IPS-NIHi7 (cell line): Measurements from ENCODE around the gene LRRC42.
"Not testable (repeated sequence)": the region's sequence is repeated elsewhere in the genome, so short reads cannot be mapped to it uniquely, and the experiment has no call there.

Experiments used
- DNase-seq: peaks from one replicate; pipeline ENCODE4 v3.0.0; 2012; ENCODE audit warnings: mixed read lengths; ENCODE audit errors: extremely low spot score

The LRRC42 gene

DNA sequence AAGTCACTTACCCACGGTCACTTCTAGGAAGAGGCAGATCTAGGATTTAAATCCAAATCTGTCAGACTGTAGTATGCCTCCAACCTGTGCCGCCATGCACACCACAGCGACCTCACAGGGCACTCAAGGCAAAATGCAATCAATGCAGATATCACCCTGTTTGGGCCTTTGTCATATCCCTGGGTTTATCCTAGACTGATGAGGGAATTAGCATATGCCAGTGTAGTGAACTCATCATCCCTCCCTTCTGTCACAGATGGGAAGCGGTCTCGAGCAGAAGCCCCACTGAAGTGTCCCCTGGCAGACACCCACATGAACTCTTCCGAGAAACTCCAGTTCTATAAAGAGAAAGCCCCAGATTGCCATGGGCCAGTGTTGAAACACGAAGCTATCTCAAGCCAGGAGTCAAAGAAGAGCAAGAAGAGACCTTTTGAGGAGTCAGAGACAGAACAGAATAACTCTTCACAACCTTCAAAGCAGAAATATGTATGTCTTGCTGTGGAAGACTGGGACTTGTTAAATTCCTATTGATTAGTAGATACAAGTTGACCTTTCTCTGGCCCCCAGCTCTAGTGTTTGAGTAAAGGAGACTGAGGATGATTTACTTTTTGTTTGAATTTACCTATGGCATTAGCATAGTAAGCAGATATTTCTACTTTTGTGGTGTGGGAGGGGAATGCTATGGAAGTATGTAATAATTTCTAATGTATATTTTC is 21.4 kb downstream of the LRRC42 start:
- no peak for DNase-seq

DNA sequence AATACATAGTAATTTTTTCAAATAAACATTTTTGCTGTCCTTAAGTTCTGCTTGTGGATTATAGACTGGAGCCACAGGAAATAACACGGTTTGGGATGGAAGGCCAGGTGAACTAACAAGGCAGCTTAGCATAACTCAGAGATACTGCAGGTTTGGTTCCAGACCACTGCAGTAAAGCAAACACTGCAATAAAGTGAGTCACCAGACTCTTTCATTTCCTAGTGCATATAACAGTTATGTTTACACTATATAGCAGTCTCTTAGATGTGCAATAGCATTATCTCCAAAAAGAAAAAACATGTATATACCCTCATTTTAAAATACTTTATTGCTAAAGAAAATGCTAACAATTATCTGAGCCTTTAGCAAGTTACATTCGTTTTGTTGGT is 22.0 kb downstream of the LRRC42 start:
- no peak for DNase-seq

DNA sequence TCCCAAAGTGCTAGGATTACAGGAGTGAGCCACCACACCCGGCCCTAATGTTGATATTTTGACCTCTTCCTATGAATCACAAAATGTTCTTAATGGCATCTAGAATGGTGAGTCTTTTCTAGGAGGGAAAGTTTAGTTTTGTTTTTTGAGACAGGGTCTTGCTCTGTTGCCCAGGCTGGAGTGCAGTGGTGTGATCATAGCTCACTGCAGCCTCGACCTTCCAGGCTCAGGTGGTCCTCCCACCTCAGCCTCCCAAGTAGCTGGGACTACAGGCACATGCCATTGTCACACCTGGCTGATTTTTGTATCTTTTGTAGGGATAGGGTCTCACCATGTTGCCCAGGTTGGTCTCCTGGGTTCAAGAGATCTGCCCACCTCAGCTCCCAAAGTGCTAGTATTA is 23.2 kb downstream of the LRRC42 start:
- not testable (repeated sequence) for DNase-seq

DNA sequence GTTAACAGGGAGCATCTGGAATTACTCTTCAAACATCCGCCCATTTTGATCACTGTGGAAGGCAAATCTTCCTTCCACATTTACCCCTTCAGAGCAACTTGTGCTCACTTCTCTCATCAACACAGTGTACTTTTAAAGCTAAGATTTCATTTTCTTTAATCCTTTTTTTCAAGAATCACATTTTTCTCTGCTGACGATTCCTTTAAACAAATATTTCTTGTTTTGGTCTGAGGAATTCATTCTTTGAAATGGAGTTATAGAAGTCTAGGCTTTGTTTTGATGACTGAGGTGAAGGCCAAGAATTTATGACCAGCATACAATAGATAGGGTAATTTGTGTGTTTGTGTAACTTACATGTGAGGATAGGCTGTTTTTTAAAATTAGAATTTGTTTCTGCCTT is 25.6 kb downstream of the LRRC42 start:
- DNase-seq = no peak

DNA sequence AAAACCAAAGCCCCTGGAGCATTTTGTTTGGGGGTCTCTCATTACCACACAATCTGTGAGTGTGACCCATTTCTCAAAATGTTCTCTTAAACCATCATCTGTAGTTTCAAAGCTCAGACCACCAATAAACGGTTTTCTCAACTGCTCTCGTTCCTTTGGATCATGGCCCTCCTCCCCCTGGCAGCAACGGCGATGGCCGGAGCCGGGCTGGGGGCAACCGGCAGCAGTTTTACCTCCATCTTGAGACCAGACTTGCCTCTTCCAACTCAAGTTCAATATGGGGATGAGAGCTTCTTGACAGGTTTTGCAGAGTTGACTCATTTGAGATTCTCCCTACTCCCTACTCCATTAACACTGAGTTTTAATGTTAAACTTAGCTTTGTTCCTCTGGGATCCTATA is 29.7 kb downstream of the LRRC42 start:
- DNase-seq = no peak

DNA sequence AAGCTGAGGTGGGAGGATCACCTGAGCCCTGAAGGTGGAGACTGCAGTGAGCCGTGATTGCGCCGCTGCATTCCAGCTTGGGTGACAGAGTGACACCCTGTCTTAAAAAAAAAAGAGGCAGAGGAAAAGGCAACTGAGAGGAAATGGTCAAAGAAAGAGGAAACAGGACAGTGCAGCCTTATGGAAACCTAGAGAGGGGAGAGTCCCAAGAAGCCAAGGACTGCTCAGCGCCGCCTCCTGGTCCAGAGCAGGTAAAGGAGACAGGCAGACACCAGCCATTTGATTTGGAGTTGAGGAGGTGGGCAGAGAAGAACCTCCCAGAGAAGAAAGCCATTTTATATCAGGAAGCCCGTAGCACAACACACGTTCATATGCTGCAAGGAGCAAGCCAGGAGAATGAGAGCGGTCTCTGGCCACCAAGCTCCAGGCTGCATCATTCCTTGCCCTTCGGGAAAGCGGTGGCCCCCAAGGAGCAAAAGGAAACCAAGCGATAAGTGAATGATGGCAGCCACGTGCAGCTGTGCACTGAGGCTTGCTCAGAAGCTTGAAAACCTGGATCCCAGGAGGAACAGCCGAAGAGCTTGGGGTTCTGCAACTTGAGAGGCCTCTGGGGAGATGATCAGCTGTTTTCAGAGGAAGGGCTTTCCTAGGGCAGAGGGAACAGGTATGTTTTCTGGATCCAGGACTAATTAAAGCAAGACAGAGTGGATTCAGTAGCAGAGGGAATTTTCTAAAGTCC is 33.7 kb downstream of the LRRC42 start:
- DNase-seq = peak; percentile 60

DNA sequence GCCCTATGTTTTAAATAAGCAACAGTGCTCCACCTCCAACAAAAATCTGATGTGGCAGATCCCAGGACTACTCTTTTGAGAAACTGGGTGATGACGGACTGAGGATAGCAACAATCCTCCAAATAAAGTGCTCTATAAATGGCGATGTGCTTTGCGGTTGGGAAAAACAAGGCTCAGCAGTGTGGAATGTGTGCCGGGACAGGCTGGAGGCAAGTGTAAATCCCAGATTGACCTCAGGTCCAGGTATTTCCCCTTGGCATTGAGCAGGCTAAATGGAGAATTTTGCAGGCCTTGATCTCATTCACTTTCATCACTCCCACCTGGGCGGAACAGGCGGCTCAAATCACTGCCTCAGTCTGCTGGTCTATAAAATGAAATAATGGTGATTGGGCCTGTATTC is 35.1 kb downstream of the LRRC42 start:
- no peak for DNase-seq

DNA sequence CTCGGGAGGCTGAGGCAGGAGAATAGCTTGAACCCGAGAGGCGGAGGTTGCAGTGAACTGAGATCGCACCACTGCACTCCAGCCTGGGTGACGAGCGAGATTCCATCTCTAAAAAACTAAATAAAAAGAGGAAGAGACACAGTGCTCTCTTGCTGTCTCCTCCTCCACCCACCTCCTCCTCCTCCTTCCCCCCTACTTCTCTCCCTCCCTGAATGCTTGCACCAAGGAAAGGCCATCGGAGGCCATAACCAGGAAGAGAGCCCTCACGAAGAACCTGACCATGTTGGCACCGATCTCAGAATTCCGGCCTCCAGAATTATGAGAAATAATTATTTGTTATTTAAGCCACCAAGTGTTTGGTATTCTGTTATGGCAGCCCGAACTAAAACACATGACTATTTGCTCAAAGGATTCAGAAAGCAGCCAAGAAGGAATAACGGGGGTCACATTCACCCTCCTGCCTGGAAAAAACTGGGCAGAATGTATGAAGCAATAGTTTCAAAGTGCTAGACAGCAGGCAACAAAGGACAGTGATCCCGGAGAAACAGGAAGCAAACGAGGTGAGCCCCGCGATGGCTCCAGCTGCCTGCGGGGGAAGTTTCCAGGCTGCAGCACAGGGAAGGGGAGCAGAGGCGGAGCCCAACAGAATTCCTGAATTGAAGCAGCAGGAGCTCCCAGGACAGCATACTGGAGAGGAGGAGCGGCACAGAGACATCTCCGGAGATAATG is 36.0 kb downstream of the LRRC42 start:
- DNase-seq = peak; percentile 91

DNA sequence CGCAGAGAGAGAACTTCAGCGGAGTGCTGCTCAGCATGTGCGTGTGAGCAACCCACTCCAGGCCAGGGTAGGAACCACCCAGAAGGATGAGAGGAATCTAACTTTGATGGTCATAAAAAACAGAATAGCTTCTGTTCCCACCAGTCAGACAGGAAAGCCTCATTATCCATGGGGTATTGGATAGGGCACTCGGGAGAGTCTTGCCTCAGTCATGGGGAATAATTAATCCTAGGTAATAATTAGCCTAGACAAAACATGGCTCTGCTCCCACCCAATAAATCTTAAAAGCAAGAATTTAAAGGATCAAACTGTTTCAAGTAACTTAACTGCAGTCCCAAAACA is 36.6 kb downstream of the LRRC42 start:
- no peak for DNase-seq

DNA sequence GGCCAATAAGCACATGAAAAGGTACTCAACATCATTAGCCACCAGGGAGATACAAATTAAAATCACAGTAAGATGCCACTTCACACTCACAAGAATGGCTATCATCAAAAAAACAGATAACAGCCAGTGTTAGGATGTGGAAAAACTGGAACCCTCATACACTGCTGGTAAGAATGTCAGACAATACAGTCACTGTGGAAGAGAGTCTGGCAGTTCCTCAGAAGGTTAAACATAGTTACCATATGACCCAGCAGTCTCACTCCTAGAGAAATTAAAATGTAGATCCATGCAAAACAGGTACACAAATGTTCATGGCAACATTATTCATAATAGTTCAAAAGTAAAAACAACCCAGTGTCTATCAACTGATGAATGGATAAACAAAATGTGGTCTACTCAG is 38.6 kb downstream of the LRRC42 start:
- DNase-seq = no peak

DNA sequence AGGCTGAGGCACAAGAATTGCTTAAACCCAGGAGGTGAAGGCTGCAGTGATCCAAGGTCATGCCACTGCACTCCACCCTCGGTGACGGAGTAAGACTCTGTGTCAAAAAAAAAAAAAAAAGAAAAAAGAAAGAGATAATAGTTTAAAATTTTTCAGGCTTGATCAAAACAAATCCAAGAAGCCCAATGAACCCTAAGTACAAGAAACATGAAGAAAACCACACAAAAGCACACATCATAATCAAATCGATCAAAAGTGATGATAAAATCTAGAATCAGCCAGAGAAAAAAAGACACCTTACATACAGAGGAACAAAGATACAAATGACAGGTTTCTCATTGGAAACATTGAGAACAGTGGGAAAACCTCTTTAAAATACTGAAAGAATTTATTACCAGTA is 40.3 kb downstream of the LRRC42 start:
- no peak for DNase-seq

DNA sequence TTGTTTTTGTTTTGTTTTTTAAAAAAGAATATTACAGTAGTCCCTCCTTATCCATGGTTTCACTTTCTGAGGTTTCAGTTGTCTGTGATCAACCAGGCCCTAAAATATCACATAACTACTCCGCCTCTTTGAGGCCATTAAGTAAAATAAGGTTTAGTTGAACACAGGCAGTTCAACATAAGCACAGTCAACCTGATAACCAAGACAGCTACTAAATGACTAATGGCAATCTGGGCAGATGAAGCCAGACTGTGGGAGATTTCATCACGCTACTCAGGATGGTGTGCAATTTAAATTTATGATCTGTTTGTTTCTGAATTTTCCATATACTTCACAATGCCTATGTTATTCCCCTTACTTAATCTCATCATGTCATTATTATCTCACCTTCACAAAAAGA is 41.7 kb downstream of the LRRC42 start:
- no peak for DNase-seq

DNA sequence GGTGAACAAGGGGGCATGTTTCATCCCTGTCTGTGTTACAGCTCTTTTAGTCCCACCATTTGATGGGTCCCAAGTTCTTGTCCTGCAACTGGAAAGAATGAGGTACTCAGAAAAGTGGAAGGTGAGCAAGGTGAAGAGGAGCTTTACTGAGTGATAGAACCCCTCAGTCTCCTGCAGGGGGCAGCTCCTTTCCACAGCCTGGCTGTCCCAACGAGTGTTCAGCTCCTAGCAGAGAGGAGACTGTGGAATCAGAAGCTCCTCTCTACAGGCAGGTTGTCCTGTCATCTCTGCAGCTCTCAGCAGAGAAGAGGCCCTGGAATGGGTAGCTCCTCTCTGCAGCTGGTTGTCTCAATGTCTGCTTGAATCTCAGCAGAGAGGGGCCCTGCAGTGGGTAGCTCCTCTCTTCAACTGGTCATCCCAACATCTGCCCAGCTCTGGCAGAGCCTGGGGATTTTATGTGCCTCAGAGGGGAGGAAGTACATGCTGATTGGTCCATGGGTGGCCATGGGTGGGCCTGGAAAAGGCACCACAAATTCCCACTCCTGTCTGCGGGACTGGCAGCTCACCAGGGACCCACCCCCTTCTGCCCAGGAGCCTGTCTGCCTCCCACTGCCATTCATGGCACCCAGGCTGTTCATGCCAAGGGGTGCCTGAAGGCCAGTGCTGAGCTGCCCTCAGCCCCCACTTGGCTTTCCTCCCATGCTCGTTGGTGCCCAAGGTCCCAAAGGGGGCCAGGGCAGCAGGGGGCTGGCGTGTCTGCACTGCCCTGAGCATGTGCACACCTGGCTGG is 46.1 kb downstream of the LRRC42 start:
- DNase-seq = no peak

DNA sequence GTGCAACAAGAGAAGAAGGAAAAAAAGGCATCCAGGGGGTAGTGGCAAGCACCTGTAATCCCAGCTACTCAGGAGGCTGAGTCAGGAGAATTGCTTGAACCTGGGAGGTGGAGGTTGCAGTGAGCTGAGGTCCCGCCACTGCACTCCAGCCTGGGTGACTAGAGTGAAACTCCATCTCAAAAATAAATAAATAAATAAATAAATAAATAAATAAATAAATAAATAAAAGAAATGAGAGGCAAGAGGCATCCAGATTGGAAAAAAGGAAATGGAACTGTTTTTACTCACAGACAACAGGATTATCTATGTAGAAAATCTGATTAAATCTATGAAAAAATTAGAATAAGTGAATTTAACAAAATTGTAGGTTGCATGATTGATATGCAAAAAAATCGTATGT is 48.4 kb downstream of the LRRC42 start:
- not testable (repeated sequence) for DNase-seq

DNA sequence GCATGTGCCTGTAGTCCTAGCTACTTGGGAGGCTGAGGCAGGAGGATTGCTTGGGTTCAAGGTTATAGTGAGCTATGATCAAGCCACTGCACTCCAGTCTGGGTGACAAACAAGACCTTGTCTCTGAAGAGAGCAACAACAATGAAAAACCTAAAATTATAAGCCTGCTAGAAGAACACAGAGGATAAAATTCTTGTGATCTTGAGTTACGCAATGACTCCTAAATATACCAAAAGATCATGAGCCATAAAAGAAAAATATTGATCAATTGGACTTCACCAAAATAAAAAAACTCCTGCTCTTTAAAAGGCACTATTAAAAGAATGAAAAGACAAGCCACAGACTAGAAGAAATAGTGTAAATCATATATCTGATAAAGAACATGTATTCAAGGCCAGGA is 49.5 kb downstream of the LRRC42 start:
- DNase-seq = no peak

DNA sequence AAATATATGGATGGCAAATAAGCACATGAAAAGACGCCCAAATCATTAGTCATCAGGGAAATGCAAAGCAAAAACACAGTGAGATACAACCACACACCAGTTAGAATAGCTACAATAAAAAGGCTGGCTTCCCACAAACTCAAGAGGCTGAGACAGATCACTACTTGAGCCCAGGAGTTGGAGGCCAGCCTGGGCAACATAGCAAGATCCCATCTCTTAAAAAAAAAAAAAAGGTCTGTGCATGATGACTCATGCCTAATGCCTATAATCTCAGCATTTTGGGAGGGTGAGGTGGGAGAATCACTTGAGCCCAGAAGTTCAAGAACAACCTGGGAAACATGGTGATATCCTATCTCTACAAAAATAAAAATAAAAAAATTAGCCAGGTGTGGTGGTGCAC is 52.1 kb downstream of the LRRC42 start:
- DNase-seq = no peak

DNA sequence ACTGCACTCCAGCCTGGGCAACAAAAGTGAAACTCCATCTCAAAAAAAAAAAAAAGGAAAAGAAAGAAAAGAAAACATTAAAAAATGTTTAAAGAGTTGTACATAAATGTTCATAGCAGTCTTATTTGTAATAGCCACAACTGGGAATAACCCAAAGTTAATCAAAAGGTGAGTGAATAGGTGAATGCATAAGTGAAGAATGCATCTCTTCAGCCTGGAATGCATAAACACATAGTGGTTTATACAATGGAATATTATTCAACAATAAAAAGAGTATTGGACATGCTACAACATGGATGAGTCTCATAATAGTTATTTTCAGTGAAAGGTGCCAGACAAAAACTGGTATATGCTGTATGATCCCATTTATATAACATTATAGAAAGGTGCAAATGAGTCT is 53.8 kb downstream of the LRRC42 start:
- DNase-seq = no peak

DNA sequence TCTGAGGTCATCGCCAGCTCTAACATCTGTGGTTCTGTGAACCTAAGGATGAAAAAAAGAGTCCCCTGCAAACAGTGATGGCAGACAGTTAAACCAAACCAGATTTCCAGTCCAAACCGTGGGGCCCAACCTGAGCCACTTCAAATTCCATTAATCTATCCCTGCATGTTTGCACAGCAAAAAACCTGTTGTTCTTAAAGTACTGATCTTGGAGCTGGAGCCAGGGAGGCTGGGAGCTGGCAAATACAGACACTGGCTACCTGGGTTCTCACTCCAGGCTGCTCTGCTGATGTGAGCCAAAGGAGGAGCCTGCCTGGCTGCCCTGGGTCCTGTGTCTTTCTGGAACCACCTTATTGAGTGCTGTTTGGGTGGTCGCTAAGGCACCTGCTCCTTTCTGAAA is 55.4 kb downstream of the LRRC42 start:
- DNase-seq = no peak

DNA sequence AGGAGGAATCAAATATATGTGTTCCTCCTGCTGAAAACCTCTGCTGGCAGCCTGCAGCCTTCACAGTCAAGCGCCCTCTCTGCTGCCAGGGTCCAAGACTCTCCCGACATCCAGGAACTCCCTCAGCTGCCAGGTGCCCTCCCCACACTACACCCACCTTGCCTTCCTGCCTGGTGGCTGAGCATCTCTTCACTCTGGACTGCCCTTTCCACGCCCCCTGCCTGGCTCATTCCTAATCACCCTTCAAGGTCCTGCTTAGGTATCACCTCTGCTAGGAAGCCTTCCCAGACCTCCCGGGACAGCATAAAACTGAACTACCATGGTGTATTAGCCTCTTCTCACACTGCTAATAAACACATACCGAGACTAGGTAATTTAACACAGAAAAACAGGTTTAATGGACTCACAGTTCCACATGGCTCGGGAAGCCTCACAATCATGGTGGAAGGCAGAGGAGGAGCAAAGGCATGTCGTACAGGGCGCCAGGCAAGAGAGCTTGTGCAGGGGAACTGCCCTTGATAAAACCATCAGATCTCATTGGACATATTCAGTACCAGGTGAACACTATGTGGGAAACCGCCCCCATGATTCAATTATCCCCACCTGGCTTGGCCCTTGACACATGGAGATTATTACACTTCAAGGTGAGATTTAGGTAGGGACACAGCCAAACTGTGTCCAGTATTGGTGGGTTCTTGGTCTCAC is 56.5 kb downstream of the LRRC42 start:
- no peak for DNase-seq

DNA sequence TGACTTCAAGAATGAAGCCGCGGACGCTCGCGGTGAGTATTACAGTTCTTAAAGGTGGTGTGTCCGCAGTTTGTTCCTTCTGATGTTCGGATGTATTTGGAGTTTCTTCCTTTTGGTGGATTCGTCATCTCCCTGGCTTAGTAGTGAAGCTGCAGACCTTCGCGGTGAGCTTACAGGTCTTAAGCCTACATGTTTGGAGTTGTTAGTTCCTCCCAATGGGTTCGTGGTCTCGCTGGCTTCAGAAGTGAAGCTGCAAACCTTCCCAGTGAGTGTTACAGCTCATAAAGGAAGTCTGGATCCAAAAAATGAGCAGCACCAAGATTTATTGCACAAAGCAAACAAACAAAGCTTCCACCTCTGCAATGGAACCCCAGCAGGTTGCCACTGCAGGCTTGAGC is 57.1 kb downstream of the LRRC42 start:
- no peak for DNase-seq

DNA sequence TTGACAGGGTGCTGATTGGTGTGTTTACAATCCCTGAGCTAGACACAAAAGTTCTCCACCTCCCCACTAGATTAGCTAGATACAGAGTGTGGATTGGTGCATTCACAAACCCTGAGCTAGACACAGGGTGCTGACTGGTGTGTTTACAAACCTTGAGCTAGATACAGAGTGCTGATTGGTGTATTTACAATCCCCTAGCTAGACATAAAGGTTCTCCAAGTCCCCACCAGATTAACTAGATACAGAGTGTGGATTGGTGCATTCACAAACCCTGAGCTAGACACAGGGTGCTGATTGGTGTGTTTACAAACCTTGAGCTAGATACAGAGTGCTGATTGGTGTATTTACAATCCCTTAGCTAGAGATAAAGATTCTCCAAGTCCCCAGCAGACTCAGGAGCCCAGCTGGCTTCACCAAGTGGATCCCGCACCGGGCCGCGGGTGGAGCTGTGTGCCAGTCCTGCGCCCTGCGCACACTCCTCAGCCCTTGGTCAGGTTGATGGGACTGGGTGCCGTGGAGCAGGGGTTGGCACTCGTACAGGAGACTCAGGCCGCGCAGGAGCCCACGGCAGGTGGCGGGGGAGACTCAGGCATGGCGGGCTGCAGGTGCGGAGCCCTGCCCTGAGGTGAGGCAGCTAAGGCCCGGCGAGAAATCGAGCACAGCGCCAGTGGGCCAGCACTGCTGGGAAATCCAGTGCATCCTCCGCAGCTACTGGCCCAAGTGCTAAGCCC is 57.8 kb downstream of the LRRC42 start:
- DNase-seq = not testable (repeated sequence)
